Peyer's patch (tissue), 4 donors: ENCODE data around the gene SHISA2.

Experiments used
- CTCF ChIP-seq, 6 experiments: fragments of 450-650 bp in 4 of 6; fragments of 200-600 bp in 2 of 6; sonication (generic) in 1 of 6; IDR thresholded peaks; one replicate each; pipeline ENCODE4 v1.5.1; 2017 to 2019; ENCODE audit warnings: antibody characterized with exemption in 6 of 6, mild to moderate bottlenecking in 3 of 6, moderate library complexity in 1 of 6
- POLR2A ChIP-seq, 2 donors: fragments of 450-650 bp; IDR thresholded peaks; one replicate each; pipeline ENCODE4 v1.5.1; 2017; ENCODE audit warnings: antibody characterized with exemption in 2 of 2, mild to moderate bottlenecking in 2 of 2, moderate library complexity in 2 of 2

GRCh38 chr13:26075498-26075897 is 23.7 kb upstream of the SHISA2 start:
- TF ChIP-seq POLR2A (IDR thresholded peaks at IDR 0.05), result no peak
- TF ChIP-seq CTCF (IDR thresholded peaks at IDR 0.05), result no peak
